HG03571 (cell line): ENCODE measurements around the gene ZNF791.
A peak's percentile ranks its signal among the peaks of the same experiment; 100 is the strongest.
"Not testable (repeated sequence)": the region's sequence is repeated elsewhere in the genome, so short reads cannot be mapped to it uniquely, and the experiment has no call there.

Experiments
- ATAC-seq: cut with Tn5 transposase; IDR thresholded peaks from one replicate; pipeline ENCODE4 v1.9.1; 2021; ENCODE audit not compliant: unreplicated experiment

Gene ZNF791

GRCh38 chr19:12610540-12611360 lies at the start of gene ZNF791, which contains the start of gene ZNF490:
TSS of gene ZNF791 (plus strand) at chr19:12610920. CDS start at chr19:12611080, 160 bp downstream.
TSS of gene ZNF490 (minus strand) at chr19:12610813. CDS start at chr19:12610680, 133 bp downstream.
- peak; percentile 70 for ATAC-seq

- no peak for ATAC-seq
These were observed 46.6 kb upstream of the ZNF791 start for GRCh38 chr19:12564016-12564664.

GRCh38 chr19:12566380-12566779 lies 44.3 kb upstream of the ZNF791 start:
- ATAC-seq: not testable (repeated sequence)

GRCh38 chr19:12567951-12568350 lies 42.8 kb upstream of the ZNF791 start:
- no peak for ATAC-seq

- ATAC-seq: no peak
These were observed 36.7 kb upstream of the ZNF791 start for GRCh38 chr19:12574036-12574435.

GRCh38 chr19:12578641-12579040 lies 32.1 kb upstream of the ZNF791 start:
- ATAC-seq: no peak

- no peak for ATAC-seq
These were observed 30.5 kb upstream of the ZNF791 start for GRCh38 chr19:12580180-12580694.

GRCh38 chr19:12581100-12581499 lies 29.6 kb upstream of the ZNF791 start:
- no peak for ATAC-seq

- ATAC-seq: no peak
These were observed 14.2 kb upstream of the ZNF791 start for GRCh38 chr19:12596485-12596884.

- ATAC-seq: no peak
These were observed 13.7 kb upstream of the ZNF791 start for GRCh38 chr19:12596927-12597548.

GRCh38 chr19:12597594-12597993 lies 13.1 kb upstream of the ZNF791 start:
- ATAC-seq: no peak

GRCh38 chr19:12603714-12604113 lies 7.0 kb upstream of the ZNF791 start:
- ATAC-seq: peak; percentile 55

- no peak for ATAC-seq
These were observed 3.9 kb upstream of the ZNF791 start for GRCh38 chr19:12606796-12607195.

- no peak for ATAC-seq
These were observed 3.1 kb upstream of the ZNF791 start for GRCh38 chr19:12607631-12608030.

GRCh38 chr19:12611361-12611699 lies 610 bp downstream of the ZNF791 start:
- no peak for ATAC-seq

- no peak for ATAC-seq
These were observed 6.9 kb downstream of the ZNF791 start for GRCh38 chr19:12617646-12618045.

GRCh38 chr19:12621253-12622024 lies 10.7 kb downstream of the ZNF791 start:
- ATAC-seq: not testable (repeated sequence)

GRCh38 chr19:12623361-12624031 lies 12.8 kb downstream of the ZNF791 start:
- no peak for ATAC-seq

- no peak for ATAC-seq
These were observed 16.2 kb downstream of the ZNF791 start for GRCh38 chr19:12626958-12627357.
